SHP77 (cell line): Measurements from ENCODE around the gene VAT1L.

Source experiments
- DNase-seq, 2 experiments: peaks; one replicate each; lab custom pipeline; 2025; lab: John Stamatoyannopoulos, UW

VAT1L gene

GRCh38 chr16:77869997-77870813 lies 81.8 kb downstream of the VAT1L start:
- no peak for DNase-seq

GRCh38 chr16:77871932-77872331 lies 83.6 kb downstream of the VAT1L start:
- DNase-seq: no peak

- no peak for DNase-seq
These were observed 84.7 kb downstream of the VAT1L start for GRCh38 chr16:77873066-77873465.

GRCh38 chr16:77874347-77874746 lies 86.0 kb downstream of the VAT1L start:
- no peak for DNase-seq

GRCh38 chr16:77876776-77877175 lies 88.4 kb downstream of the VAT1L start:
- no peak for DNase-seq

GRCh38 chr16:77877712-77878347 lies 89.5 kb downstream of the VAT1L start:
- DNase-seq: no peak

GRCh38 chr16:77881355-77882030 lies 93.1 kb downstream of the VAT1L start:
- DNase-seq: no peak

- no peak for DNase-seq
These were observed 94.0 kb downstream of the VAT1L start for GRCh38 chr16:77882358-77882757.

GRCh38 chr16:77885571-77886295 lies 97.4 kb downstream of the VAT1L start:
- no peak for DNase-seq

- no peak for DNase-seq
These were observed 100.5 kb downstream of the VAT1L start for GRCh38 chr16:77888871-77889270.

- no peak for DNase-seq
These were observed 101.7 kb downstream of the VAT1L start for GRCh38 chr16:77890075-77890474.

GRCh38 chr16:77894162-77894561 lies 105.8 kb downstream of the VAT1L start:
- no peak for DNase-seq

- no peak for DNase-seq
These were observed 107.6 kb downstream of the VAT1L start for GRCh38 chr16:77895962-77896361.

GRCh38 chr16:77896415-77897128 lies 108.2 kb downstream of the VAT1L start:
- no peak for DNase-seq

GRCh38 chr16:77897129-77897437 lies 108.7 kb downstream of the VAT1L start:
- no peak for DNase-seq

- no peak for DNase-seq
These were observed 109.7 kb downstream of the VAT1L start for GRCh38 chr16:77897831-77898605.

GRCh38 chr16:77898671-77899211 lies 110.4 kb downstream of the VAT1L start:
- no peak for DNase-seq

- no peak for DNase-seq
These were observed 111.1 kb downstream of the VAT1L start for GRCh38 chr16:77899416-77899815.

GRCh38 chr16:77905374-77905920 lies 117.1 kb downstream of the VAT1L start:
- peak in 1 of 2 experiments; percentile 4 for DNase-seq

GRCh38 chr16:77910021-77910420 lies 121.7 kb downstream of the VAT1L start:
- DNase-seq: no peak
